ENCODE measurements around the gene DYNC1LI2.

Gene DYNC1LI2

DNA sequence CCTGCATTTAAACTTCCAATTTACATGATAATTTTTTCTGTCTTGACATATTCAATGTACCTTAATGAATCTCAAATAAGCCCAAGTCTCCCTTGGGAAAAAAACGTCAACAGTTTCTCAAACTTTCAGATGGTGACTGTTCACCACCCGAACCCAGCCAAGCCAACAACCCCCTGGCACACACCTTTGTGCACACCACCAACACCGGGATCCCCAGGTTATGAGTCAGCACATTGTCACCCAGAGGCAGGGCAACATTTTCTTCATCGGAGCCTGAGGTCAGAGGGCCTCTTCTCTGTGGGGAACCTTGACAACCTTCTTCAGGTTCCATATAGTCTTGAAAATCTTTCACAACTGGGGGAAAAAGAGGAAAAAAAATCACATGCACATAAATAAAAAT is 15.5 kb downstream of the DYNC1LI2 start:
- TF ChIP-seq, protein P1, sequence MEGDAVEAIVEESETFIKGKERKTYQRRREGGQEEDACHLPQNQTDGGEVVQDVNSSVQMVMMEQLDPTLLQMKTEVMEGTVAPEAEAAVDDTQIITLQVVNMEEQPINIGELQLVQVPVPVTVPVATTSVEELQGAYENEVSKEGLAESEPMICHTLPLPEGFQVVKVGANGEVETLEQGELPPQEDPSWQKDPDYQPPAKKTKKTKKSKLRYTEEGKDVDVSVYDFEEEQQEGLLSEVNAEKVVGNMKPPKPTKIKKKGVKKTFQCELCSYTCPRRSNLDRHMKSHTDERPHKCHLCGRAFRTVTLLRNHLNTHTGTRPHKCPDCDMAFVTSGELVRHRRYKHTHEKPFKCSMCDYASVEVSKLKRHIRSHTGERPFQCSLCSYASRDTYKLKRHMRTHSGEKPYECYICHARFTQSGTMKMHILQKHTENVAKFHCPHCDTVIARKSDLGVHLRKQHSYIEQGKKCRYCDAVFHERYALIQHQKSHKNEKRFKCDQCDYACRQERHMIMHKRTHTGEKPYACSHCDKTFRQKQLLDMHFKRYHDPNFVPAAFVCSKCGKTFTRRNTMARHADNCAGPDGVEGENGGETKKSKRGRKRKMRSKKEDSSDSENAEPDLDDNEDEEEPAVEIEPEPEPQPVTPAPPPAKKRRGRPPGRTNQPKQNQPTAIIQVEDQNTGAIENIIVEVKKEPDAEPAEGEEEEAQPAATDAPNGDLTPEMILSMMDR (conservative IDR thresholded peaks at IDR 0.05), result no peak
- no peak overlapping the region for H3K27ac ChIP-seq

DNA sequence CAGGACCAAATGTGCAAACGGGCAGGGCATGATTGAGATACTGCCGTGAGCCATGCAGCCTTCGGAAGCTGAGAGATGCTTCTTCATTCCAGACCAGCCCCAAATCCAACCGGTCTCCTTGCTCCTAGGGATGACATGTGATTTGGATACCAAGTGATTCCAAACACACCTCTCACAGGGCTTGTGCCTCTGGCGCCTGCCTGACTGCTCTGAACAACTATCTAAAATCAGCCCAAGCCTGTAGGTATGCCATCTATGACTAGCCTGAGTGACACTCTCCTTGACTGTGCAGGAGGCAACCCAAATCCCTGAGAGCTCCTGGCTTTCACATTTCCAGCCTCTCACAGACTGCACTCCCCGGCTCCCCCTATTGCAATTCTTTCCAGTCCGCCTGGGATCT is 20.3 kb downstream of the DYNC1LI2 start:
- TF ChIP-seq, protein P1 (conservative IDR thresholded peaks at IDR 0.05), result no peak
- H3K27ac ChIP-seq, result no peak overlapping the region

DNA sequence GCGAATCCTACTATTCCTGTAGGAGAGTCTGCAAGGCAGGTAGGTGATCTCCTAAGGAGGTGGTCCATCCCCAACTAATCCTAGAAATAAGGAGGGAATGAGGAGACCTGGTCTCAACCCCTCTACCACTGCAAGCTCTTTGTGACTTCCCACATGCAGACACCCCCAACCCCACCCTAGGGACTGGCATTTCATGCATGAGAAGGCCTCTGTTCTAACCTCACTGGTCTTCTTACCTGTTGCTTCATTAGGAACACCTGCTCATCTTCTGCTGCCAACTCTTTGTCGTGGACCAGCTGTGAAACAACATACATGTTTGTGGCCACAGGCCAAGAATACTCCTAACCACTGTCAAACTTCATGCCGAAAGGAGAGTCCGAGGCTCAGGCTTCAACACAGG is 22.6 kb downstream of the DYNC1LI2 start:
- no peak overlapping the region for H3K27ac ChIP-seq

DNA sequence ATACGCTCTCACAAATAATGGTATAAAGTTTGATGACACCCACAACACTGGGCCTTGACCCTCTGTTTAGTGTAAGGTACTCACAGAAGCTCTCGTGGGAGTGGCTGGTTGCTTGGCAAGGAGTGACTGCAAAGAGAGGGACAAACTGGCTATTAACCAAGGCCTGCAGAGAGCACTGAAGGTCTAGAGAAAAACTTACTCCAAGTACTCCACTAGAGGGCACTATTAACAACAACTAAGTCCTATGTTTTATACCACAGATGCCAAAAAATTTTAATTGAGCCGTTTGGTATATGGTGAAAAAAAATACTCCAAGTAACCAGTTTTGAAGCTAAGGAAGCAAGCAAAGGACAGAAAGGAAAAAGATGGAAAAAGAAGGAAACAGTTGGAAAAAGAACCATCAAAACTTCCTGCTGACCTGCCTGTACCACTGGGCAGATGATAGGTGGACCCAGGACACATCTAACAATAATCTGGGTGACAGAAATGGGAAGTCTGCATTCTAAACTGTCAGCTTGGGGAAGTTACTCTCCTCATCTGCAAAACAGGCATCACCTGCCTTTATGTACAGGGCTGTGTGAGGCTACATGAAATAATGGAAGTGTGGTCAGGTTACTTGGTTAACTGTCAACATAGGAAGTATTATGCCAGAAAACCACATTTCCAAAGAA is 23.2 kb downstream of the DYNC1LI2 start:
- H3K27ac ChIP-seq, result no peak overlapping the region

More for the DNA sequence above, 22.6 kb downstream of the DYNC1LI2 start:
- TF ChIP-seq, protein P1 (conservative IDR thresholded peaks at IDR 0.05), result no peak

DNA sequence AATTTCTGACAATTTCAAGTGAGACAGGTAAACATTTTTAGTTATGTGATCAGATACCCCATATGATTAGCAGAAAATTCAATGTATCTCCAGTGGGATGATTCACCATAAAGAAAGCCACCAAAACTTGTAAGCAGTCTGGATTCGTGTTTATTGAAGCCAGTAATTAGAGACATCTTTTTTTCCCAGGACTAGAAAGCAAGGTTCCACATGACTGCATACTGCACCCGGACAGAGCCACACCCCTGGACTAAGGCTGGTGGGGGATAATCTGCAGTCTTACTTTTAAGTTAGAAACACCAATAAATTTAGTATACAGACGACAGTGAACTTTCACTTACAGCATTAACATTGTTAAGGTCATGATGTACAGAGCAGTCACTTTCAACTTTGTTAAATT is 30.6 kb downstream of the DYNC1LI2 start:
- TF ChIP-seq, protein P1 (conservative IDR thresholded peaks at IDR 0.05), result no peak
- H3K27ac ChIP-seq, result no peak overlapping the region

More for the DNA sequence above, 23.2 kb downstream of the DYNC1LI2 start:
- TF ChIP-seq, protein P1 (conservative IDR thresholded peaks at IDR 0.05), result peak; percentile 69

DNA sequence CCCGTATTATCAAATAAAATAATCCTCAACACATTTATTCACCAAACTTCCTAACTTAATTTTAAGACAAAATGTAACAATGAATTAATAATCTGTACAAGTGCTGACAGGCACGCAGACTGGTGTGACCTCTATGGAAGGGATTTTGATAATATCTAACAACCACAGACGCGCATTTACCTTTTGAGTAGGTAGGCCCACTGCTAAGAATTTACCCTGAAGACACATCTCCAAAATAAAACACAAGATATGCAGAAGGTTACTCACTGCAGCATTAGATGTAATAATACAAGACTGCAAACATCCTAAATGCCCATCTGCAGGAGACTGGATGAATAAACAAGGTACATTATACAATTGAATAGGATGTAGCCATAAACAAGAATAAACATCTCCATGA is 32.2 kb downstream of the DYNC1LI2 start:
- no peak overlapping the region for H3K27ac ChIP-seq
- TF ChIP-seq, protein P1 (conservative IDR thresholded peaks at IDR 0.05), result no peak

DNA sequence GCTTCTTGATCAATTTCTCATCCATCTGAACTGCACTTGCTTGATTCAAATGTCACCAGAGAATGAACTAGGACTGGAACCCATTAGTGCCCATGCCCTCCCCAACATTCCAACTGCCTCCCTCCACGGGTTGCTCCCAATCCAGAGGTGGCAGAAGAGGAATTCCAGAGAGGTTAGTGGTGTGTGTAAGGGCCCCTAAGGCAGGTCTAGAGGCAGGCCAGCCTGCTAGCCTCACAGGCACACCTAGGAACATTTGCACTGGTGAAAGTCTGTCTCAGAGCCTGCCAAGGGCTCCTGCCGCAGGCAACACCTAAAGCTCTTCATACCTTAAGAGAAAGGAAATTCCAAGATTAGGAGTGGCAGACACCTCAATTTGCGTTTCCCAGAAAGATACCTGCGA is 33.6 kb downstream of the DYNC1LI2 start:
- TF ChIP-seq, protein P1 (conservative IDR thresholded peaks at IDR 0.05), result no peak

More for the DNA sequence above, 33.6 kb downstream of the DYNC1LI2 start:
- H3K27ac ChIP-seq, result no peak overlapping the region
